Upper lobe of left lung (tissue), 6 donors: ENCODE measurements around the gene RHOT2. TPM values are rescaled to one million over a fixed set of nuclear protein-coding genes. Genes with fewer than 3 reads are reported as not detected.

ENCODE experiments used
- ATAC-seq, 2 donors: fragments of 200-7000 bp; cut with Tn5 transposase; one replicate each; pipeline ENCODE4 v1.9.1; 2022; ENCODE audit warnings: mild to moderate bottlenecking in 2 of 2, moderate library complexity in 2 of 2; ENCODE audit not compliant: low FRiP score in 2 of 2
- DNase-seq, 2 donors: peaks; one replicate each; pipeline ENCODE4 v3.0.0-alpha.2; 2019 to 2020
- H3K27ac ChIP-seq, 4 donors: fragments of 200-600 bp; sonication (generic); one replicate each; pipeline ENCODE4 v1.5.1; 2016 to 2019
- H3K27me3 ChIP-seq, 4 donors: fragments of 200-600 bp; sonication (generic); one replicate each; pipeline ENCODE4 v1.5.1; 2017 to 2019
- H3K36me3 ChIP-seq, 4 donors: fragments of 200-600 bp; sonication (generic); one replicate each; pipeline ENCODE4 v1.5.1; 2016 to 2019
- H3K4me1 ChIP-seq, 4 donors: fragments of 200-600 bp; sonication (generic); one replicate each; pipeline ENCODE4 v1.5.1; 2018 to 2019
- H3K4me3 ChIP-seq, 4 donors: fragments of 200-600 bp; sonication (generic); one replicate each; pipeline ENCODE4 v1.5.1; 2017 to 2019; ENCODE audit warnings: mild to moderate bottlenecking in 2 of 4, moderate library complexity in 1 of 4
- H3K9me3 ChIP-seq, 4 donors: fragments of 200-600 bp; sonication (generic); one replicate each; pipeline ENCODE4 v1.5.1; 2018 to 2019
- EP300 ChIP-seq, 4 donors: sonication (generic); formaldehyde crosslinking; IDR thresholded peaks; one replicate each; pipeline ENCODE4 v1.5.1; 2017; ENCODE audit warnings: antibody characterized with exemption in 4 of 4, control low read depth in 2 of 4
- POLR2A ChIP-seq, 4 donors: fragments of 450-650 bp; IDR thresholded peaks; one replicate each; pipeline ENCODE4 v1.5.1; 2016 to 2017; ENCODE audit warnings: antibody characterized with exemption in 4 of 4, mild to moderate bottlenecking in 2 of 4
- POLR2AphosphoS5 ChIP-seq, 2 donors: sonication (generic); formaldehyde crosslinking; IDR thresholded peaks; one replicate each; pipeline ENCODE4 v1.5.1; 2017; ENCODE audit warnings: antibody characterized with exemption in 2 of 2
- WGBS, 2 donors: methylation state at CpG; one replicate each; pipeline ENCODE4 v1.1.5; 2017 to 2018; 5-methylcytosine and 5-hydroxymethylcytosine counted together
- total RNA-seq, 6 donors: library from RNA; depleted of rRNA in 4 of 6; stranded (reverse); fragments of >200 nt in 4 of 6; gene quantifications; one replicate each; pipeline versions ENCODE4 v1.1.0 to v1.2.1, GENCODE V29; 2016 to 2021
- TF ChIP-seq, protein P1 (sequence below), 6 experiments: fragments of 450-650 bp in 4 of 6; fragments of 200-600 bp in 2 of 6; sonication (generic) in 2 of 6; IDR thresholded peaks; one replicate each; pipeline ENCODE4 v1.5.1; 2016 to 2019; ENCODE audit warnings: antibody characterized with exemption in 6 of 6
- donor health status: DM: no; HTN: no; CAD: no; lungs with moderate emphysema.
- donor health status: DM: no; HTN: yes; CAD: no; lungs with severe emphysema.

The RHOT2 gene
- total RNA-seq, 6 donors from 2014 or later: 53.0 to 535 (median 107) TPM

DNA sequence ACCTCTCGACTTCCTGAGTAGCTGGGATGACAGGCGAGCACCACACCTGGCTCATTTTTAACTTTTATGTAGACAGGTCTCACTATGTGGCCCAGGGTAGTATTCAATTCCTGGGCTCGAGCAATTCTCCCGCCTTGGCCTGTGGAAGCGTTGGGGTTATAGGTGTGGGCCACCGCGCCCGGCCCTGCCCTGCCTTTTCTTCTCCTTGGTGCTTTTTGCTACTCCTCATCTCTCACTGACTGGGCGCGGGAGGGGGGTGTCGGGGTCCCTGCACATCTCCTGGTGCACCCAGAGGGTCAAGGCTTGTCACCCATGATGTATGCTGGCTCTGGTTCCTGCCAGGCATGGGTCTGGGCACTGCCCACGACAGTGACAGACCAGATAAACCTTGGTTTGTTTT lies 23.4 kb upstream of the RHOT2 start:
- H3K4me3 ChIP-seq: no peak overlapping the region
- 91% methylated on average over 12 of the region's 12 CpGs for WGBS, 2 donors

DNA sequence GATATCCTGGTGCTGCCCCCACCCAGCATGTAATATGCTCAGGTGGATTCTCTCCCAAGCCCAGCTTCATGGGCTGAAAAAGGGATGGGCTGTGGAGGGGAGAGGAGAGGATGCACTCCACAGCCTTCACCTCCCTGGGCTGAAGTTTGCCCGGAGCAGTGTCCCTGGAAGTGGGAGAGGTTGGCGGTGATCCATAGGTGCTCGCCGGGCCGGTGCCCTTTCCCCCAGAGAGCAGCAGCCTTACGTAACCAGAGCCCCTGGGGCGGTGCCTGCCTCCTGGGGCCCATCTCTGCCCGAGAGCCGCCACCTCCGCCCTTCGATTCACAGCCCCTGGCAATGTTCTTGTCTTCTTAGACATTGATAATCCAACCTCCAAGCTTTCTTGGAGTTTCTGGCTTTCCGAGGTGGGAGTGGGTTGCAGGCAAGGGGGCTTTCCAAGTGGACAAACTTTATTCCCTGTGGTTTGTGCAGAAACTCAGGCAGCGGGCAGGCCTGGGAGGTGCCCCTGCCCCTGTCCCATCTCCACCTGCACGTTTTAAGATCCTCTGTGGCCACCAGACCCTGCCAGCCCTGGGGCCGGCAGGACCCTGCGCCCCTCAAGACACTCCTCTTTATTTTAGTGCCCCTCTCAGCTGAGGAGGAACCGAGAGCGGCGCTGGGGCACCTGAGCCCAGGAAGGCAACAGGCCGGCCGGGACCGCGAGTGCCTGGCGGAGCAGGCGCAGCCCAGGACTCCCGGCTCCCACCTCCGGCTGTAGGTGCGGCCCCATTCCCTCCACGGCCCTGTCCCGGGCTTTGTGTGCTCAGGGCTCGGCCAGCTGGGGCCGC lies 21.9 kb upstream of the RHOT2 start:
- 55 to 63% methylated on average over 16 to 28 of the region's 32 CpGs for WGBS, 2 donors
- DNase-seq: peak; percentile 77 to 78
- Histone ChIP-seq H3K36me3 (no peaks in the 10 kb centered on the region), H3K4me1 (peaks cover 38 to 94% (median 61%) of the 10 kb centered on the region in 4 donors), H3K27me3 (no peaks in the 10 kb centered on the region), H3K9me3 (no peaks in the 10 kb centered on the region), H3K4me3 (no peak overlapping the region), H3K27ac (peak overlapping the region in 3 of 4 donors; percentile 36 to 53 (median 42))
- no peak for ATAC-seq
- TF ChIP-seq EP300 (IDR thresholded peaks at IDR 0.05) (no peak), POLR2AphosphoS5 (IDR thresholded peaks at IDR 0.05) (no peak), POLR2A (IDR thresholded peaks at IDR 0.05) (no peak)
- TF ChIP-seq, protein P1, sequence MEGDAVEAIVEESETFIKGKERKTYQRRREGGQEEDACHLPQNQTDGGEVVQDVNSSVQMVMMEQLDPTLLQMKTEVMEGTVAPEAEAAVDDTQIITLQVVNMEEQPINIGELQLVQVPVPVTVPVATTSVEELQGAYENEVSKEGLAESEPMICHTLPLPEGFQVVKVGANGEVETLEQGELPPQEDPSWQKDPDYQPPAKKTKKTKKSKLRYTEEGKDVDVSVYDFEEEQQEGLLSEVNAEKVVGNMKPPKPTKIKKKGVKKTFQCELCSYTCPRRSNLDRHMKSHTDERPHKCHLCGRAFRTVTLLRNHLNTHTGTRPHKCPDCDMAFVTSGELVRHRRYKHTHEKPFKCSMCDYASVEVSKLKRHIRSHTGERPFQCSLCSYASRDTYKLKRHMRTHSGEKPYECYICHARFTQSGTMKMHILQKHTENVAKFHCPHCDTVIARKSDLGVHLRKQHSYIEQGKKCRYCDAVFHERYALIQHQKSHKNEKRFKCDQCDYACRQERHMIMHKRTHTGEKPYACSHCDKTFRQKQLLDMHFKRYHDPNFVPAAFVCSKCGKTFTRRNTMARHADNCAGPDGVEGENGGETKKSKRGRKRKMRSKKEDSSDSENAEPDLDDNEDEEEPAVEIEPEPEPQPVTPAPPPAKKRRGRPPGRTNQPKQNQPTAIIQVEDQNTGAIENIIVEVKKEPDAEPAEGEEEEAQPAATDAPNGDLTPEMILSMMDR (IDR thresholded peaks at IDR 0.05): no peak

More for the DNA sequence above, 23.4 kb upstream of the RHOT2 start:
- DNase-seq (peak in 1 of 2 donors; percentile 74), ATAC-seq (no peak)
- H3K27me3 ChIP-seq: no peaks in the 10 kb centered on the region
- peaks cover 28 to 91% (median 57%) of the 10 kb centered on the region in 4 donors for H3K4me1 ChIP-seq
- H3K9me3 ChIP-seq: no peaks in the 10 kb centered on the region
- H3K27ac ChIP-seq: no peak overlapping the region
- no peak for TF ChIP-seq POLR2AphosphoS5 (IDR thresholded peaks at IDR 0.05)
- TF ChIP-seq EP300 (IDR thresholded peaks at IDR 0.05): no peak
- TF ChIP-seq POLR2A (IDR thresholded peaks at IDR 0.05): no peak
- TF ChIP-seq, protein P1 (IDR thresholded peaks at IDR 0.05): no peak
- H3K36me3 ChIP-seq: no peaks in the 10 kb centered on the region

DNA sequence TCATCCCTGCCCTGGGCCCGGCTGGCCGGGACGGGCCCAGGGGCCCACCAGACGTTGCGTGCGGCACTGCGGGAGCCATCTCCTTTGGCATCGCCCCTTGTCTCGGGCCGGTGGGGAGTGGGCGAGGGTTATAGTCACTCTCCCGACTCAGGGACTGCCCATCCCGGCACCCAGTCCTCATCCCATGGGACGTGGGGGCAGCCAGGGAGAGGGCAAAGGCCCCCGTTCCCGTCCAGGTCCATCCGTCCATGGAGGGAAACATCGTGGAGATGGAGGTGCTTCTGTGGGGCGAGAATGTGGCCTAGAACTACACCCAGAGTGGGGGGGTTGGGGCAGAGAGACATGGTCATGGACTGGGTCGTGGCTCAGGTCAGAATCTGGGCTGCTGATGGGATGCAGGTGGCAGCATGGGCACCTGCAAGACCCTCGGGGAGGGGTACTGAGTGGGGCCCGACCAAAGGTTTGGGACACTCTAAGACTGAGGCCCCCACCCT lies 21.2 kb upstream of the RHOT2 start:
- H3K27me3 ChIP-seq: no peaks in the 10 kb centered on the region
- H3K36me3 ChIP-seq: no peaks in the 10 kb centered on the region
- DNase-seq (no peak), ATAC-seq (no peak)
- H3K4me1 ChIP-seq: peaks cover 38 to 88% (median 58%) of the 10 kb centered on the region in 4 donors
- no peak overlapping the region for H3K4me3 ChIP-seq
- 73 to 95% methylated on average over 9 to 15 of the region's 22 CpGs for WGBS, 2 donors
- TF ChIP-seq, protein P1 (IDR thresholded peaks at IDR 0.05): no peak
- no peak for TF ChIP-seq POLR2A (IDR thresholded peaks at IDR 0.05)
- no peak for TF ChIP-seq EP300 (IDR thresholded peaks at IDR 0.05)
- TF ChIP-seq POLR2AphosphoS5 (IDR thresholded peaks at IDR 0.05): no peak
- H3K27ac ChIP-seq: peak overlapping the region in 3 of 4 donors; percentile 36 to 53 (median 42)
- no peaks in the 10 kb centered on the region for H3K9me3 ChIP-seq

DNA sequence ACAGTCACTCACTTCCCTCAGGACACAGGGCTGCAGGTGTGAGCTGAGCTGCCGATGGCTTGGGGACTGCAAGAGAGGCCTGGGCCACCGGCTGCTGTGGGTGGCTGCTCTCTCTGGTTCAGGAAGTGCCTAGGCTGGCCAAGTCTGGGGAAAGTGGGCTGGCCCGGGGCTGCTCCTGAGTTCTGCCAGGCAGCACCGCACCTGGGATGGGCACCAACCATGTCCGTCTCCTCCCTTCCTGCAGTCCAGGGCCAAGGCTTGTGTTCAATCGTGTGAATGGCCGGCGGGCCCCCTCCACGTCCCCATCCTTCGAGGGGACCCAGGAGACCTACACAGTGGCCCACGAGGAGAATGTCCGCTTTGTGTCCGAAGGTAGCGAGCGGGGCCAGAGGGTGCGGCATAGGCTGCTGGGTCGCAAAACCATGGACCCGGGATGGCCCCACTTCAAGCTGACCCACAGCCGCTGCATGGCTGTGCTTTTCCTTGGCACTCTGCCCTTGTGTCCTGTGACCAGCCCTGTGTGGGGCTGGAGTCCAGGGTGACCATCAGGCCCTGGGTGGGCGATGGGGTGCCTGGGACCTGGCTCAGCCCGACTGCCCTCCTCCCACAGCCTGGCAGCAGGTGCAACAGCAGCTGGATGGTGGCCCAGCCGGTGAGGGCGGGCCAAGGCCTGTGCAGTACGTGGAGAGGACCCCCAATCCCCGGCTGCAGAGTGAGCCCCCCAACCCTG lies 20.6 kb upstream of the RHOT2 start:
- 86 to 100% methylated on average over 10 to 19 of the region's 25 CpGs for WGBS, 2 donors
- H3K4me1 ChIP-seq: peaks cover 36 to 81% (median 56%) of the 10 kb centered on the region in 4 donors
- peak in 1 of 2 donors; percentile 73 for DNase-seq
- no peak for ATAC-seq
- H3K27ac ChIP-seq: peak overlapping the region in 2 of 4 donors; percentile 44 to 86
- H3K27me3 ChIP-seq: no peaks in the 10 kb centered on the region
- TF ChIP-seq POLR2A (IDR thresholded peaks at IDR 0.05): no peak
- no peak for TF ChIP-seq POLR2AphosphoS5 (IDR thresholded peaks at IDR 0.05)
- TF ChIP-seq, protein P1 (IDR thresholded peaks at IDR 0.05): no peak
- peaks cover 0 to 1% (median 0%) of the 10 kb centered on the region in 4 donors for H3K36me3 ChIP-seq
- no peak overlapping the region for H3K4me3 ChIP-seq
- H3K9me3 ChIP-seq: no peaks in the 10 kb centered on the region
